Colonic mucosa (tissue), 4 donors: Measurements from ENCODE around the gene ADD1. TPM values are rescaled to one million over a fixed set of nuclear protein-coding genes. Genes with fewer than 3 reads are reported as not detected.

ENCODE experiments used
- DNase-seq: peaks from one replicate; pipeline ENCODE4 v3.0.0-alpha.2; 2020
- H3K27ac ChIP-seq: fragments of 200-600 bp; one replicate; pipeline ENCODE4 v1.8.0; 2021
- H3K27me3 ChIP-seq: fragments of 200-600 bp; one replicate; pipeline ENCODE4 v1.8.0; 2021
- H3K36me3 ChIP-seq: fragments of 200-600 bp; one replicate; pipeline ENCODE4 v1.8.0; 2021
- H3K4me1 ChIP-seq: fragments of 200-600 bp; one replicate; pipeline ENCODE4 v1.8.0; 2021; ENCODE audit warnings: mild to moderate bottlenecking
- H3K4me3 ChIP-seq: fragments of 200-600 bp; one replicate; pipeline ENCODE4 v1.8.0; 2021
- H3K9ac ChIP-seq, 2 donors: one replicate each; pipeline ENCODE4 v1.7.0; 2013; ENCODE audit warnings: control low read depth in 2 of 2, low read depth in 2 of 2, low read length in 2 of 2
- H3K9me3 ChIP-seq: fragments of 200-600 bp; one replicate; pipeline ENCODE4 v1.8.0; 2021
- intact Hi-C: fragments of 100-400 bp; cut with DNase I; formaldehyde crosslinking; loops from one replicate; pipeline ENCODE4 v1.14.1; 2022
- total RNA-seq, 2 donors: library from RNA; stranded (reverse); fragmentation: NEBNext Ultra II Directional in 1 of 2; extraction: Animal tissue kit (Norgen Biotek cat#: 25700) in 1 of 2; gene quantifications; one replicate each; pipeline ENCODE4 v1.2.1, GENCODE V29; 2021
- TF ChIP-seq, protein P1 (sequence below): fragments of 200-600 bp; IDR thresholded peaks from one replicate; pipeline ENCODE4 v1.8.0; 2022; ENCODE audit warnings: antibody characterized with exemption, mild to moderate bottlenecking
- donor health status: healthy.
- donor health status: DM: no; HTN: no; CAD: no.
- donor health status: DM: no; HTN: no; CAD: no.

The ADD1 gene
- total RNA-seq, 2 donors from 2014 or later, result 223 to 233 TPM

GRCh38 chr4:2965262-2965661, 121.6 kb downstream of the ADD1 start:
- Histone ChIP-seq H3K9me3 (no peaks in the 10 kb centered on the region), H3K27ac (no peak overlapping the region), H3K9ac (no peak overlapping the region), H3K36me3 (no peaks in the 10 kb centered on the region), H3K4me1 (peaks cover 7% of the 10 kb centered on the region), H3K27me3 (no peaks in the 10 kb centered on the region), H3K4me3 (no peak overlapping the region)
- no peak for DNase-seq
- intact Hi-C loops, result no loop called here
- TF ChIP-seq, protein P1, sequence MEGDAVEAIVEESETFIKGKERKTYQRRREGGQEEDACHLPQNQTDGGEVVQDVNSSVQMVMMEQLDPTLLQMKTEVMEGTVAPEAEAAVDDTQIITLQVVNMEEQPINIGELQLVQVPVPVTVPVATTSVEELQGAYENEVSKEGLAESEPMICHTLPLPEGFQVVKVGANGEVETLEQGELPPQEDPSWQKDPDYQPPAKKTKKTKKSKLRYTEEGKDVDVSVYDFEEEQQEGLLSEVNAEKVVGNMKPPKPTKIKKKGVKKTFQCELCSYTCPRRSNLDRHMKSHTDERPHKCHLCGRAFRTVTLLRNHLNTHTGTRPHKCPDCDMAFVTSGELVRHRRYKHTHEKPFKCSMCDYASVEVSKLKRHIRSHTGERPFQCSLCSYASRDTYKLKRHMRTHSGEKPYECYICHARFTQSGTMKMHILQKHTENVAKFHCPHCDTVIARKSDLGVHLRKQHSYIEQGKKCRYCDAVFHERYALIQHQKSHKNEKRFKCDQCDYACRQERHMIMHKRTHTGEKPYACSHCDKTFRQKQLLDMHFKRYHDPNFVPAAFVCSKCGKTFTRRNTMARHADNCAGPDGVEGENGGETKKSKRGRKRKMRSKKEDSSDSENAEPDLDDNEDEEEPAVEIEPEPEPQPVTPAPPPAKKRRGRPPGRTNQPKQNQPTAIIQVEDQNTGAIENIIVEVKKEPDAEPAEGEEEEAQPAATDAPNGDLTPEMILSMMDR, result no peak

GRCh38 chr4:2968381-2968780, 124.7 kb downstream of the ADD1 start:
- TF ChIP-seq, protein P1, result no peak
- Histone ChIP-seq H3K27ac (no peak overlapping the region), H3K27me3 (no peaks in the 10 kb centered on the region), H3K4me1 (peaks cover 4% of the 10 kb centered on the region), H3K36me3 (no peaks in the 10 kb centered on the region), H3K9ac (no peak overlapping the region), H3K9me3 (no peaks in the 10 kb centered on the region), H3K4me3 (no peak overlapping the region)
- no peak for DNase-seq
- intact Hi-C loops, result no loop called here

DNA sequence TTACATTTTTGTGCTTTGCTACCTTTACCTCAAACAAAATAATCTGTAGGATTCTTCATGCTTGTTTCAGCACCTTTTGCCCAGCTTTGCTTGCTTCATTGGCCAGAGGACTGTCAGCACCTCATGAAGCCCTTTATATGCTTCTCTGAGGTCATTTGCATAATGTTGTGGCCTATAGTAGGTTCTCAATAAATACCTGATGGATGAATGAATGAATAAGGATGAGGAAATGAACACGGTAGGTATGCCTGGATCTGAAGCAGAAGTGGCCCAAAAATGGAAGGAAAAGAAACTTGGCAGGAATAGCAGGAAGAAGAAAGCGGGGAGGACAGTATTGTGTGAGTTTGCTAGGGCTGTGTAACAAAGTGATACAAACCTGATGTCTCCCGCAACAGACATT, 127.6 kb downstream of the ADD1 start:
- no peak for DNase-seq
- Histone ChIP-seq H3K9me3 (no peaks in the 10 kb centered on the region), H3K27ac (no peak overlapping the region), H3K27me3 (no peaks in the 10 kb centered on the region), H3K4me3 (no peak overlapping the region), H3K4me1 (no peaks in the 10 kb centered on the region), H3K36me3 (no peaks in the 10 kb centered on the region), H3K9ac (no peak overlapping the region)
- intact Hi-C loops, result no loop called here
- TF ChIP-seq, protein P1, result no peak

GRCh38 chr4:2977211-2978088, 133.8 kb downstream of the ADD1 start:
- H3K36me3 ChIP-seq, result no peaks in the 10 kb centered on the region
- TF ChIP-seq, protein P1, result no peak
- no peak overlapping the region for H3K9ac ChIP-seq
- H3K27ac ChIP-seq, result no peak overlapping the region
- H3K9me3 ChIP-seq, result no peaks in the 10 kb centered on the region
- intact Hi-C loops, result loop anchor here (5.0 kb wide), 1 partner anchor 60 kb away; no protein-coding TSS in a partner anchor
- no peaks in the 10 kb centered on the region for H3K4me1 ChIP-seq
- H3K4me3 ChIP-seq, result no peak overlapping the region
- no peaks in the 10 kb centered on the region for H3K27me3 ChIP-seq
- DNase-seq, result no peak

Other genes starting within 250 kb of the ADD1 start
- gene TNIP2, start 87.5 kb upstream of the ADD1 start, total RNA-seq, result 10 to 100 TPM; 43.6 to 61.3 TPM
- gene SH3BP2, start 50.8 kb upstream of the ADD1 start, total RNA-seq, result 10 to 100 TPM; 62.2 to 70.8 TPM
- gene NOP14, start 119.6 kb downstream of the ADD1 start, total RNA-seq, result 10 to 100 TPM; 16.5 to 40.4 TPM
- 1 to 10 TPM in 1 of 2 donors, under 1 TPM in 1; 0.77 to 1.7 TPM for gene GRK4, start 119.7 kb downstream of the ADD1 start, total RNA-seq
- not detected for gene HTT-AS, start 230.7 kb downstream of the ADD1 start, total RNA-seq
- gene HTT, start 230.8 kb downstream of the ADD1 start, total RNA-seq, result 10 to 100 TPM; 51.0 to 55.5 TPM